Activated CD4-positive, alpha-beta T cell treated with anti-CD3 and anti-CD28 coated beads, Interleukin-2, amount 50 U/mL, for 16 hours (primary cell): ENCODE results near the gene TNFRSF12A.

Source experiments
- DNase-seq: peaks from one replicate; pipeline ENCODE4 v3.0.0-alpha.2; 2020

TNFRSF12A gene, protein sequence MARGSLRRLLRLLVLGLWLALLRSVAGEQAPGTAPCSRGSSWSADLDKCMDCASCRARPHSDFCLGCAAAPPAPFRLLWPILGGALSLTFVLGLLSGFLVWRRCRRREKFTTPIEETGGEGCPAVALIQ

DNA sequence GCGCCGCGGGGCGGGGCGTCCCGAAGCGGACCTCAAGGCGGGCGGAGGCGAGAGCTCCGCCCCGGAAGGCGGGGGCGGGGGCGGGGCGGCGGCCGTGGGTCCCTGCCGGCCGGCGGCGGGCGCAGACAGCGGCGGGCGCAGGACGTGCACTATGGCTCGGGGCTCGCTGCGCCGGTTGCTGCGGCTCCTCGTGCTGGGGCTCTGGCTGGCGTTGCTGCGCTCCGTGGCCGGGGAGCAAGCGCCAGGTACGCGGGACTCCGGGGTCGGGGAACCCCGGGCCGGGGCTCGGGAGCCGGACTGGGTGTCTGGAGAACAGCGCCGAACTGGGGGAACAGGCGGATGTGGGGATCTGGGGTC, at the start of gene TNFRSF12A:
Gene TNFRSF12A (plus strand): TSS at position 122 of the 357 bp plus-strand sequence. CDS start 30 bp downstream, at position 152.
- peak; percentile 77 for DNase-seq

DNA sequence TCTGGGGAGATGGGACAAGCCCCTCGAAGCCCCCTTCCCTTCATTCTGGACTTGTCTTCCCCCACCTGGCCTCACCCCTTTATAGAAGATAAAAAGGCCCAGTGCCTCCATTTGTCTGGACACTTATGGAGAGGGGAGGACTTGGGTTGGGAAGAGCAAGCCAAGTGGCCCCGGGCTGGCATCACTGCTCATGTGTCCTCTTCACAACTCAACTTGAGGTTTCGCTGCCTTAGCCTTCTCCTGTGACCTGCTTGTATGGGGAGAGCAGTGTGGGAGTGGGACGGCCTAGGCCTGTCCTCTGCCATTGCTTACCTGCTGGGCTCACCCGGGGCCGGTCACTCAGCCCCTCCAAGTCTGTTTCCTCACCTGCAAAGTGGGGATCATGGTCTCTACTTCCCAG, 49.6 kb upstream of the TNFRSF12A start:
- no peak for DNase-seq

DNA sequence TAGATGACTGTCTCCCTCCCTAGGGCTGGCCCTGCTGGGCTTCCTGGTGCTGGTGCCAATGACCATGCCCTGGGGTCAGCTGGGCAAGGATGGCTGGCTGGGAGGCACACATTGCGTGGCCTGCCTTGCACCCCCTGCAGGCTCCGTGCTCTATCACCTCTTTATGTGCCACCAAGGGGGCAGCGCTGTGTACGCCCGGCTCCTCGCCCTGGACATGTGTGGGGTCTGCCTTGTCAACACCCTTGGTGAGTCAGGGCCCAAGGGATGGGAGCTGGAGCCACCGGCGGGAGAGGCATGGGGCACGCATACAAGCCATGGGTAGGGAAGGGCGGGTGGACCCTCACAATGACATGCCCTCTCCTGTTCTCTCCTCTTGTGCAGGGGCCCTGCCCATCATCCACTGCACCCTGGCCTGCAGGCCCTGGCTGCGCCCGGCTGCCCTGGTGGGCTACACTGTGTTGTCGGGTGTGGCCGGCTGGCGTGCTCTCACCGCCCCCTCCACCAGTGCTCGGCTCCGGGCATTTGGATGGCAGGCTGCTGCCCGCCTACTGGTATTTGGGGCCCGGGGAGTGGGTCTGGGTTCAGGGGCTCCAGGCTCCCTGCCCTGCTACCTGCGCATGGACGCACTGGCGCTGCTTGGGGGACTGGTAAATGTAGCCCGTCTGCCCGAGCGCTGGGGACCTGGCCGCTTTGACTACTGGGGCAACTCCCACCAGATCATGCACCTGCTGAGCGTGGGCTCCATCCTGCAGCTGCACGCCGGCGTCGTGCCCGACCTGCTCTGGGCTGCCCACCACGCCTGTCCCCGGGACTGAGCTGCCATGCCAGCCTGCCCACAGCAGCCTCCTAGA, 48.8 kb upstream of the TNFRSF12A start:
- DNase-seq: no peak

DNA sequence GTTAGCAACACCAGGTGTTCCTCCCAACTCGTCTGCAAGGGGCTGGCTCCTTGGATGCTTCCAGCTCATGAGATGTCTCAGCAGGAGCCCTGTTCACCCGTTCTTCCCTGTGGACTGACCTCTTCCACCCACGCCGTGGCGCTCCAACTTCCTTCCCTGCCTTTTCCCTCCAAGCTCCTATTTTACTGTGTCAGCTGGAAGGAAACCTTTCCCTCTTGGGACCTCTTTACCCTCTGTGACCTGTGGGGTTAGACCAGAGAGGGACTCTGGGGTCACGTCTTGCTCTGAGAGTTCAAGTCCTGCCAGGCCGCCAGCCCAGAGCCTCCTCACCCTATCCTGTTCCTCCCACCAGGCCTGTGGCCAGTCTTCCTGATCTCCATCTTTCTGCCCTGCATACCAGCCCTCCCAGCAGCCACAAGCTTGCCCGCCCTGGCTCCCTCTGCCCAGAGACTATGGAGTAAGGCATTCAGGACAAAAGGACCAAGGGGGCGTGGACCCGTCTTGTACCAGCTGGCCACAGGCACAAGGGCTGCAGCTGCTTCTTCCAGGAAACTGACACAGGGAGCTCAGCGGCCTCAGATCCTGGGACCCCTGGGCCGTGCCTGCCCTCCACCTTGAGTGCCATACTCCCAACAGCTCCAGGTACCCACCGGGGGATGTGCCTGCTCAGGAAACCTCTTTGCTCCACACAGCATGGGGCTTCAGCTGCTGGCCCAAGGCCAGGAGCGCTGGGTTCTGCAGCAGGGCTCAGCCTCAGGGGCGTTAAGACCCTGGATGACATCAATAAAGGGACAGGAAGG, 48.0 kb upstream of the TNFRSF12A start:
- no peak for DNase-seq

DNA sequence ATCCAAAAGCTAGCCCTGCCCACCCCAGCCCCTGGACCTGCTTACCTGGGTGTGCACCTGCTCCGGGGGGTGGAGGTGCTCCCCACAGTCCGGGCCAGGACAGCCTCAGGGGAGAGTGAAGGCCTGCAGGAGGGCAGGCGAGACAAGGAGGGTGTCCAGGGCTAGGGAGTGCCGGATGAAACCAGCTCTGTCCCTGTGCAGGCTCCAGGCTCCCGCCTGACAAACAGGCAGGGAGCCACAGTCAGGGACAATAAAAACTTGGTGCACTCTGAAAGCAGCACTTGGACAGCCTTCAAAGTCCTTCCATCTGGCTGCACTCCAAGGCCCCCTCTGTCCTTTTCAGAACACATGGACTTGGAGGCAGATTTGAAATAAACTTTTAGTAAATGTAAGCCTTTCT, 47.1 kb upstream of the TNFRSF12A start:
- DNase-seq: no peak

DNA sequence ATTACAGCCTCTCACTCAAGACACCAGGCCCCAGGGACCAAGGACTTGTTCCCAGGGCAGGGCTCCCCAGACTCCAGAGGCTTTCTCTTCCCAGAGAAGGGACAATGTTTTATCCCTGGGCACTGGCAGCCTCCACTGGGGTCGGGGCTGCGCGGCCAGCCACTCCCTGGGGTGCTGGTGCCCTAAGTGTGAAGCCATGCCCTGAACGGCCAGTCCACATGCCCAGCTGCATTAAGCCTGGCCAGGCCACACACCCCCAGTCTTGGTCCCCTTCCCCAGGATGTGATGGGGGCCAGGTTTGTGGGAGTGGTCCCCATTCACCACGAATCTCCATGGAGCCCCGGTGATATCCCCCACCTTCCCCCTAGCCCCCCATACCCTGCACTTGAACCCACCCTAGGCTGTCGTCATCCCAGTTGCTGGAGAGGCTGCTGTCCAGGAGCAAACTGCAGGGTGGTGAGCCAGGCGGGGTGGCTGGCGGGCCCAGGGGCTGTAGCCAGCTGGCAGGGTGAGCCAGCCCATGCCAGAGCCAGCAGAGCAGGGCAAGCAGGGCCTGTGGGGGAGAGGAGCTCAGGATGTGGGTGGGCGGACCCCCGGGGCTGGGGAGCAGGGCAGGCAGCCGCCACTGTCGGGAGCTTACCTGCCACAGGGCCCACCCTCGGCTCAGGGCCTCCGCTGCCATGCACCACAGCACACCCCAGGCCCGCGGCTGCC, 46.4 kb upstream of the TNFRSF12A start:
- no peak for DNase-seq

DNA sequence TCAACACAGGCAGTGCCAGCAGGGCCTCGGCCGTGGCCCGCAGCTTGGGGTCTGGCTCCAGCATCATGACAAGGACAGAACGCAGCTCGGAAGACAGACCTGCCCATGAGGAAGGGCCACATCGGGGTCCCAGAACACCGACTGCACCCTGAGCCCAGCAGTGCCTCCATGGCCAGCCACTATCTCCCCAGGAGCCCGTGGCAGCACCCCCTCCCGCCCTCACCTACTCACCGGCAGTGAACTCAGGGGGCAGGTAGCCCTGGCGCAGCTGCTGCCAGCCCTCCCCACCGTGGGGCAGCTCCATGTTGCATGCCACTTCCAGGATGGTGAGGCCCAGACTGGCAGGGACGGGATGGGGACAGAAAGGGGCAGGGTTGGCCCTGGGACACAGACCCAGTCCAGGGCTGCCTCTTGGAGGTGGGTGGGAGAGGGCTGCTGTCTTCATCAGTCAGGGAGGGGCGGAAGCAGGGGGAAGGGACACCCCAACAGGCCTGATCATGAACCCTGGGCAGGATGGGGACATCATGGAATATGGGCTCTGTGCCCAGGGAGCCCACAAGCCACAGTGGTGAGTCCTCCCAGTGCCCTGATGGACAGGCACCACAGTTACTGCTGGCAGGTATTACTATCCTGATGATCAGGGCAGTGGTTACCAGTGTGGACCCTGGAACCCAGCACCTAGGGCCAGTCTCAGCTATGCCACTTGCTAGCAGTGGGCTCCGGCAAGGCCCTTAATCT, 45.7 kb upstream of the TNFRSF12A start:
- no peak for DNase-seq

DNA sequence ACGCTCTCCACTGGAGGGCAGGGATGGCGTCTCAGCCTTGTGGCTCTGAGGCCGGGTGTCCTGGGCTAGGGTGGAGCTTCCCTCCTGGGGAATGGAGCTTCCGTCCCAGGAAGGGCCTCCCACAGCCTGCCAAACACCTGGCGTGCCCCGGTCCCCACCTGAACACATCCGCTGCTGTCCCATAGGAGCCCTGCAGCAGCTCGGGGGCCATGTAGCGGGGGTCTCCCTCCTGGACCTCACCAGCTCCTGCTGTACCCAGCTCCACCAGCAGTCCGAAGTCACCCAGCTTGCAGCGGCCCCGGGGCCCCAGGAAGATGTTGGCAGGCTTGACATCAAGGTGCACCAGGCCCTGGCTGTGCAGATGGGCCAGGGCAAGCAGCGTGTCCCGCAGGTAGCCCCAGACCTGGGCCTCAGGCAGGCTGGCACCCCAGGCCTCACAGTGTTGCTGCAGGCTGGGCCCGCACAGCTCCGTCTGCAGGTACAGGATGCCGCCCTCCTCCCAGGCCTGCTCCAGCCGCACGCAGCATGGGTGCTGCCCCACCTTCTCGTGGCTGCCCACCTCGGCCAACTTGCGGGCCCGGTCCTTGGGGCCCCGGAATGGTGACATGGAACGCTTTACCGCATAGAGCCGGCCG, 44.9 kb upstream of the TNFRSF12A start:
- no peak for DNase-seq

DNA sequence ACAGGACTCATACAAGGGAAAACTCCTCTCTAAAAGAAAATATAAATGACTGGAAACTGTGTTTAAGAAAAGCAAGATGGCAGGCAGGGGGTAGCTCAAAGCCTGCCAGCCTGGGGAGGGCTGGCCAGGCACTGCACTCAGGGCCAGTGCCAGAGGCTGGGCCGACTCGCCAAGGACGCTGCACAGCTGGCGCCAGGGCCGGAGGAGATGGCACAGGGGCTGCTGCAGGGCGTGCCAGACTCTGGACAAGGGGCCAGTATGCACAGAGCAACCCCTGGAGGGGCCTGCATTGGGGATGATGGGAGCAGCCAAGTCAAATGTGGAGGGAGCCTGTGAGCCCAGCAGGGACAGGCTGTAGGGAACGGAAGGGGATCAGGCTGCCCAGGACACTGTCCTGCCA, 44.0 kb upstream of the TNFRSF12A start:
- no peak for DNase-seq

DNA sequence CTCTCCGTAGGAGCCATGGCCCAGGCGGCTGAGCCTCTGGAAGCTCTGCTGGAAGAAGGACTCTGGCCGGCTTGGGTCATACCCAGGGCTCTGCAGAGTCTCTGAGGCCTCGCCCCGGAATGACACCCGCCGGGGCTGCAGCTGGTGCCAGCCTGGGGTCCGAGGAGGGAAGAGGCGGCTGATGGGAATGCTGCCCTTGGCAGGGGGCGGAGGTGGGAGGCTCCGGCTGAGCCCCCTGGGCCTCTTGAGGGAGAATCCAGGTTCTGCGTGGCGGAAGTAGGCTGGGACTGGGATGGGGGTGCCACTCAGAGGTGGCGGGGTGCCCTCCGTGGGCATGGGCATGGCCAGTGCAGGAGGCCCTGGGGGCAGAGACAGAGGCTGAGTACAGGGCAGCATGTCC, 43.5 kb upstream of the TNFRSF12A start:
- DNase-seq: no peak

DNA sequence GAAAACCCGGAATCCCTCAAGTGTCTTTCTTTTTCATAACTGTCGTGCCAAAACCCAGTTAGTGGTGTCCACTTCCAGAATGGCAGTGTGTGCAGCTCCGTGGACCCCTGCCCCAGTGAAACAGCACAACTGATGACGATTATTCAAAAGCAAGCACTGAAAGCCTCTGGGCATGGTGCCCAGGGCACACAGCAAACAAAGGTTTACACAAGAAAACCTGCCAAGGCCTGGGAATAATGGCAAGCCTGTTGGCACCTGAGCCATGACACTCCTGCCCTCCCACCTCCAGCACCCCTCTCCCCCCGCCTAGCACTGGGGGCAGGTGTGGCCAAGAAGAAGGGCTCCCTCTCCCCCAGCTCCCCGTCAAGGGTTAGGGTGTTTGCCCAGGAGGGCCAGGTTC, 42.7 kb upstream of the TNFRSF12A start:
- no peak for DNase-seq

DNA sequence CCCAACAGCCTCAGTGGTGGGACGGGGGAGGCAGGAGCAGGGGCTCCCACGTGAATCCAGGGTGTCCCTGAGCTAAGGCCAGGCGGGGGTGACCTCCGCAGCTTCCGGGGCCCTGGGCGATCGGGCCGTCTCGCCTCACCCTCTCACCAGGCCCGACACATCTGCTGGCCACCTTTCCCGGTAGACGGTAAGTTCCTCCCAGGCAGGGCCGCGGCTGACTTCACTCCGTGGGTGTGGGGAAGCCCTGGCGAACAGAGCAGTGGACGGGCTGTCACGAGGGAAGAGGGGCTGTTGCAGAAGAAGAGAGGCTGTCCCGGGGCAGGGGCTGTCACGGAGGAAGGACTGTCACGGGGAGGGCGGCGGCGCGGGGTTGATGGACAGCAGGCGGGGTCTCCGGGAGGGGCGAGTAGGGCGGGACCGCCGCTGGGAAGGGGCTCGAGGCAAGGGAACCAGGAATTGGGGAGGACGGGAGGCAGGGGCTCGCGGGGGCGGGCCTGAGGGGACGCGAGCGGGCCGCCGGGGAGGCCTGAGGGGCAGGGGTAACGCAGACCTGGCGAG, 40.4 kb upstream of the TNFRSF12A start:
- no peak for DNase-seq

DNA sequence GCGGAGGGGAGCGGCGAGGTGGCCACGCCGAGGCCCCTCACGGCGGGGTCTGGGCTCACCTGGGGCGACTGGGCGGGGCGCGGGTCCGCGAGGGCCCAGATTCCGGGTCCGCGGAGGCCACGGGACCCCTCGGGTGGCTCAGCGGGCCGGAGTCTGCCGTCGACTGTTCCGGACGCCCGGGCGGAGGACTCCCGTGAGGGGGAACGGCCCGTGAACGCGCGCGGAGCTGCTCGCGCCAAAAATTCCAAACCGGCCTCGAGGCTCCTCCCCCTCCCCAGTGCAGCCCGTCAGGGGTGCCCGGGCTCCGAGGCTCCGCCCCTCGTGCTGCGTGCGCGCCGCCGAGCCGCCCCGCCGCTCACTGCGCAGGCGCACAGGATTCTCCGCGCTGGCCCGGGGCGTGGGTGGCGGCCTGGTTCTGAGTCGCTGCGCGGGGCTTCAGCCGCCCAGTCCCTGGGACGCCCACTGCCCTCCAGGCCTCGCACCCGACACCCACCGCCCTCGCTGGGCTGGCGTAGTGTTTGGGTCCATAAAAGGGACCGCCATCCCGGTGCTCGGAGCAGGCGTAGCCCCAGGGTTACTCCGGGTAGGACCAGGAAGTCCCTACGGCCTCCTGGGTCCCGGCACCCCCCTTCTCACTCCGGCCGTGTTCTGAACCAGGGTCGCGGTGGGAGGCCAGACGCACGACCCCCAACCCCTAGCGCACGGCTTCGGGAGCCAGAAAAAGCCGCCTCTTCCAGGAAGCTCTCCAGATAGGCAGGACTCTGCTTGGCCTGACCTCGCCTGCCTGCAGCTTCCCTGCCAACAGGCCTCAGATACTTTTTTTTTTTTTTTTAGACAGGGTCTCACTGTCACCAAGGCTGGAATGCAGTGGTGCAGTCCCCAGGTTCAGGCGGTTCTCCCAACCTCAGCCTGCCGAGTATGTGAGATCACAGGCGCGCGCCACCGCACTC, 39.7 kb upstream of the TNFRSF12A start, which contains the start of gene PKMYT1:
Gene PKMYT1 (minus strand): TSS at position 220 of the 950 bp plus-strand sequence. CDS start 789 bp downstream, outside the sequence.
- peak; percentile 94 for DNase-seq

DNA sequence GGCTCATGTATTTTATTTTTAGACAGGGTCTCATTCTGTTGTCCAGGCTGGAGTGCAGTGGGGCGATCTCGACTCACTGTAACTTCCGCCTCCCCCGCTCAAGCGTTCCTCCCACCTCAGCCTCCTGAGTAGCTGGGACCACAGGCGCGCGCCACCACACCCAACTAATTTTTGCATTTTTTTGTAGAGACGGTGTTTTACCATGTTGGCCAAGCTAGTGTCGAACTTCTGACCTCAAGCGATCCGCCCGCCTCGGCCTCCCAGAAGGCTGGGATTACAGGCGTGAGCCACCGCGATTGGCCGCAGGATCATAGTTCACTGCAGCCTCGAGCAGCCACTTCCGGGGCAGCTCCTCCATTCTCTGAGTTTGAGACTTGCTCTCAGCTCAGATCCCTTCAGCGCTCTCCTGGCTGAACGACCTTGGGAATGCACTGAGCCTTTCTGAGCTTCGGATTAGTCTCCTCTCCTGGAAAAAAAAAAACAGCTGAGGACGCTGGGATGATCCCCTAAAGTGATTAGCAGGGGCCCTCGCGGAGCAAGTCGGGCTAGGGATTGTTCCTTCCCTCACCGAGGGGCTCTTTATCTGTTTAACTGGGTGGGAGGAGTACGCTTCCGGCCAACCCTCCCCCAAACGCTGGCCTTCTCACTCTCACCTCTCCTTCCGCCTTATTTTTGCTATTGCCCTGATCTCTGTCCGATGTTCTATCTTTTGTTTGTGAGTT, 38.8 kb upstream of the TNFRSF12A start:
- no peak for DNase-seq

DNA sequence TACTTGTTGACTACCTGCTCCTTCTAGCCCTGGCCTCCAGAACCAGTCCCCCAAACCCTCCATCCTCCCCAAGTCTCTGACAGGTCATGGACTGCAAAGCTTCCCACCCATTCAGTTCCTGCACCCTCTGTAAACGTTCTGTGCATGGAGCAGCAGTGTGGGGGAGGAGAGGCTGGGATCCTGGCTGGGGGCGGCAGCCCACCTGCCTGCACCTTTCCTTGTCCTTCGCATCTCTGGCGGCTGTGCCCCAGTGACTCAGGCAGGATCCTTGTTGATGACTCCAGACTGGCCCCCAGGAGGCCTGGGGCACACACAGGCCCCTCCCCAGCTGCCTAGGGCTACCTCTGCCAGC, 38.3 kb upstream of the TNFRSF12A start:
- no peak for DNase-seq

DNA sequence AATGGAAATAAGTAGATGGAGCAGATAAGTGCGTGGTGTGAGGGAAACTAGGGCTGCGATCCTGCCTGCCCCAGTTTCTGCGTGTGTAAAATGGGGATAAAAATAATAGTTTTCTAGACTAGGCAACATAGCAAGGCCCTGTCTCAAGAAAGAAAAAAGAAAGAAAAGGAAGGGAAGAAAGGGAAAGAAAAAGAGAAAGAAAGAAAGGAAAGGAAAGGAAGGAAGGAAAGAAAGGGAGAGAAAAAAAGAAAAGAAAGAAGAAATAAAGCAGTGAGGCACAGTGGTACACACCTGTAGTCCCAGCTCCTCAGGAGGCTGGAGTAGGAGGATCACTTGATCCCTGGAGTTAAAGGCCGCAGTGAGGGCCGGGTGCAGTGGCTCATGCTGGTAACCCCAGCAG, 37.8 kb upstream of the TNFRSF12A start:
- DNase-seq: no peak

DNA sequence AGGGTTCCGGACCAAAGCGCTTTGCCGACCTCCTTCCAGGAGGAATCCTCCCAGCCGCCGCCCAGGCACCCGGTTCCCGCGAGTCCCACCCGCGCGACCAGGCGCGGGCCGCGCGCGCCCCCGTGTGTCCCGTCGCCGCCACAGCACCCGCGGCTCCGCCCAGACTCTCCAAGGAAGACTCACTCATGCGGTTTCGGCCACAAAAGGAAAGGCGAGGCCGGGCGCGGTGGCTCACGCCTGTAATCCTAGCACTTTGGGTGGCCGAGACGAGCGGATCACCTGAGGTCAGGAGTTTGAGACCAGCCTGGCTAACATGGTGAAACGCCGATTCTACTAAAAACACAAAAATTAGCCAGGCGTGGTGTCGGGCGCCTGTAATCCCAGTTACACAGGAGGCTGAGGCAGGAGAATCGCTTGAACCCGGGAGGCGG, 36.4 kb upstream of the TNFRSF12A start:
- DNase-seq: peak; percentile 83

DNA sequence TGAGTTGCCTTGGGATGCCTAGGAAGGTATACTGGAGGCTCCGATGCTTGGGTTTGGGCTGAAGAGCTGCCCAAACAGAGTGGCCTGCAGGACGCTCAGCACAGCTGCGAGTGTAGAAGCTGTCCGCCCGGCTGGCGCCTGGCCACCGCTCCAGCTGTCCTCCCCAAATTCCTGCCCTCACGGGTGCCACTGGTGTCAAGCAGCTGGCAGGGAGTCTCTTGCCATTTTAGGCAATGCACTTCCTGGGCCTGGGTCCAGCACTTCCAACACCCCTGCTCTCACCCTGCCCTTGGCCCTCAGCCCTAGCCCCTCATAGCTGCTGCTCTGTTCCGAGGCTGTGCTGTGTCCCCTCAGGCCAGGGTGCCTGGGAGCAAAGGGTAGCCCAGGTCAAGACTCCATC, 34.7 kb upstream of the TNFRSF12A start:
- no peak for DNase-seq

DNA sequence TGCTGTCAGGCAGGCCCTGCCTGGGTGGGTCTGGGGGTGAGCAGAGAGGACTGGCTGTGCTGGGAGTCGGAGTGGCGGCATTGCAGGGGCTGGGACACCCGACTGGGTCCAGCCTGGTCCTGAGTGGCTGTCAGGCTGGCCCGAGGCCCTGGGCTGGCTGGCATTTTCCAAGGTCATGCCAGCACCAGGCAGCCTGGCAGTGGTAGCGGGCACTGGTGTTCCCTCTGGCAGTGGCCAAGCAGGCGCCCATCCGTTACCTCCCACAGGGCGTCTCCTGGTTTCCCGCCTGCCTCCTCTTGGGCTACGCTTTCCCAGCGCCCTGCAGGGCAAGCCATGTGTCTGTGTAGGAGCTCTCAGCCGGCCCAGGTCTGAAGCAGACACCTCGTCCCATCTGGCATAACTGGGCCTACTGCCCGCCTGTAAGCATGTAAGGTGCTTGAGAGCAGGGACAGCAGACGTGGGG, 34.2 kb upstream of the TNFRSF12A start:
- DNase-seq: no peak
